DOHH2 (cell line): Measurements from ENCODE around the gene PARVB.

Experiments
- EZH2phosphoT487 ChIP-seq: fragments of 200-600 bp; sonication (generic); IDR thresholded peaks from 2 replicates; pipeline ENCODE4 v1.6.1; 2017; ENCODE audit warnings: borderline replicate concordance, mild to moderate bottlenecking, antibody characterized with exemption, low read length, moderate library complexity, mixed read lengths
- TF ChIP-seq, protein P1 (sequence below): fragments of 200-600 bp; sonication (generic); IDR thresholded peaks from one replicate; pipeline ENCODE4 v1.5.1; 2014; ENCODE audit warnings: antibody characterized with exemption, mild to moderate bottlenecking, low read depth, low read length; ENCODE audit not compliant: poor library complexity, severe bottlenecking

DNA sequence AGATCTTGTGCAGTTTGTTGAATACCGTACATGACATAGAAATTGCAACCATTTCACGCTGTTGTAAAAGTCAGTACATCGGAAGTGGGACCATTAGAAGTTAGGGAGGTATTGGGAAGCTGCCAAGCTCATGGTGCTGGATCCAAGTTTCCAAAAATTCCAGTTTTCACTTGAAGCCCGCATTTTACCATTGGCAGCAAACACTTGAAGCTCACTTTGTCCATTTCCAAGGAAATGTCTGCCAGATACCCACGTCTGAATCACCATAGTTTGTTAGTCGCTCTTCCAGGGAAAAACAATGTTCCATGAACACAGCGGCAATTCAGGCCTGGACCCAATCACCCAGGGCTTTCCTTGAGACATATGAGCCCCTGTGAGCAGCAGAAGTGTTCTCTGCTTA is 22.6 kb upstream of the PARVB start:
- TF ChIP-seq, protein P1, sequence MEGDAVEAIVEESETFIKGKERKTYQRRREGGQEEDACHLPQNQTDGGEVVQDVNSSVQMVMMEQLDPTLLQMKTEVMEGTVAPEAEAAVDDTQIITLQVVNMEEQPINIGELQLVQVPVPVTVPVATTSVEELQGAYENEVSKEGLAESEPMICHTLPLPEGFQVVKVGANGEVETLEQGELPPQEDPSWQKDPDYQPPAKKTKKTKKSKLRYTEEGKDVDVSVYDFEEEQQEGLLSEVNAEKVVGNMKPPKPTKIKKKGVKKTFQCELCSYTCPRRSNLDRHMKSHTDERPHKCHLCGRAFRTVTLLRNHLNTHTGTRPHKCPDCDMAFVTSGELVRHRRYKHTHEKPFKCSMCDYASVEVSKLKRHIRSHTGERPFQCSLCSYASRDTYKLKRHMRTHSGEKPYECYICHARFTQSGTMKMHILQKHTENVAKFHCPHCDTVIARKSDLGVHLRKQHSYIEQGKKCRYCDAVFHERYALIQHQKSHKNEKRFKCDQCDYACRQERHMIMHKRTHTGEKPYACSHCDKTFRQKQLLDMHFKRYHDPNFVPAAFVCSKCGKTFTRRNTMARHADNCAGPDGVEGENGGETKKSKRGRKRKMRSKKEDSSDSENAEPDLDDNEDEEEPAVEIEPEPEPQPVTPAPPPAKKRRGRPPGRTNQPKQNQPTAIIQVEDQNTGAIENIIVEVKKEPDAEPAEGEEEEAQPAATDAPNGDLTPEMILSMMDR, result no peak
- no peak for TF ChIP-seq EZH2phosphoT487
